Subcutaneous adipose tissue (tissue), 4 donors: ENCODE measurements around the gene IFT27. TPM values are rescaled to one million over a fixed set of nuclear protein-coding genes. Genes with fewer than 3 reads are reported as not detected.

ENCODE experiments used
- total RNA-seq, 4 donors: library from RNA; depleted of rRNA; stranded (reverse); fragments of >200 nt; gene quantifications; one replicate each; pipeline ENCODE4 v1.1.0, GENCODE V29; 2016
- TF ChIP-seq, protein P1 (sequence below): fragments of 450-650 bp; IDR thresholded peaks from one replicate; pipeline ENCODE4 v1.5.1; 2016; ENCODE audit warnings: low read depth, mild to moderate bottlenecking, control low read depth, antibody characterized with exemption, moderate library complexity

IFT27 gene
- total RNA-seq, 4 donors from 2014 or later, result 10.7 to 15.9 (median 15.1) TPM

DNA sequence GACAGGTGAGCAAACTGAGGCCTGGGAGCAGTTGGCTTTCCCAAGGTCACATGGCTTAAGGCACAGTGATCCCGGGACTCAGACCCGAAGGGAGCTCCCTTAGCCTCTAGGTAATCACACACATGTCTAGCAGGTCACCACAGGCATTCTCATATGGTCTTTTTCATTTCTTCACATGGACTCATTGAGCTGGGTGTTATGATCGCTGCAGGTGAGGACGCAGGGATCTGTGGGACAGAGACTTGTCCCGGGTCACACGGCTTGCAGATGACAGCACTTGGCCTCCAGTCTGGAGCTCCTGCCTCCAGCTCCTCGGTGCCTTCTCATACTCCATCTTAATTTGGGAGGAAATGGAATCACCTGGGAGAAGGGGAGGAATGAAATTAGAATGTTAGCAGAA, 48.8 kb downstream of the IFT27 start:
- TF ChIP-seq, protein P1, sequence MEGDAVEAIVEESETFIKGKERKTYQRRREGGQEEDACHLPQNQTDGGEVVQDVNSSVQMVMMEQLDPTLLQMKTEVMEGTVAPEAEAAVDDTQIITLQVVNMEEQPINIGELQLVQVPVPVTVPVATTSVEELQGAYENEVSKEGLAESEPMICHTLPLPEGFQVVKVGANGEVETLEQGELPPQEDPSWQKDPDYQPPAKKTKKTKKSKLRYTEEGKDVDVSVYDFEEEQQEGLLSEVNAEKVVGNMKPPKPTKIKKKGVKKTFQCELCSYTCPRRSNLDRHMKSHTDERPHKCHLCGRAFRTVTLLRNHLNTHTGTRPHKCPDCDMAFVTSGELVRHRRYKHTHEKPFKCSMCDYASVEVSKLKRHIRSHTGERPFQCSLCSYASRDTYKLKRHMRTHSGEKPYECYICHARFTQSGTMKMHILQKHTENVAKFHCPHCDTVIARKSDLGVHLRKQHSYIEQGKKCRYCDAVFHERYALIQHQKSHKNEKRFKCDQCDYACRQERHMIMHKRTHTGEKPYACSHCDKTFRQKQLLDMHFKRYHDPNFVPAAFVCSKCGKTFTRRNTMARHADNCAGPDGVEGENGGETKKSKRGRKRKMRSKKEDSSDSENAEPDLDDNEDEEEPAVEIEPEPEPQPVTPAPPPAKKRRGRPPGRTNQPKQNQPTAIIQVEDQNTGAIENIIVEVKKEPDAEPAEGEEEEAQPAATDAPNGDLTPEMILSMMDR, result no peak

GRCh38 chr22:36726007-36726380, 49.9 kb downstream of the IFT27 start:
- TF ChIP-seq, protein P1, result no peak

- TF ChIP-seq, protein P1, result no peak
Observed at GRCh38 chr22:36725366-36726006, 50.4 kb downstream of the IFT27 start.

DNA sequence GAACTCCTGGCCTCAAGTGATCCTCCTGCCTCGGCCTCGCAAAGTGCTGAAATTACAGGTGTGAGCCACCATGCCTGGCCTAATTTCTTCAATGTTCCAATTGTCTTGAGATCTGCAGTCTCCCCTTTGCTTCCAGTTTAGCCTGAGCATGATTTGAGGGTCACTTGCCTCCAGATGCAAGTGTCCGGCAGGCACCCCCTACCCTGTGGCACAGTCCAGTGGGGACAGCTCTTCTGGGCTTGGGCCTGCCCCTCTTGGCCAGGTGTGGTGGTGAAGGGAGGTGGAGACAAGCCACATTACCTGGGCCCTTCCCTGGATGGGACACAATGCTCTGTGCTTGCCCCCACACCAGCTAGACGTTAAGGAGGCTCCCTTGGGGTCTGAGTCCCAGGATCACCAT, 51.1 kb downstream of the IFT27 start:
- TF ChIP-seq, protein P1, result no peak

GRCh38 chr22:36722055-36722454, 53.9 kb downstream of the IFT27 start:
- TF ChIP-seq, protein P1, result no peak

- TF ChIP-seq, protein P1, result no peak
Observed at GRCh38 chr22:36715647-36716046, 60.3 kb downstream of the IFT27 start.

DNA sequence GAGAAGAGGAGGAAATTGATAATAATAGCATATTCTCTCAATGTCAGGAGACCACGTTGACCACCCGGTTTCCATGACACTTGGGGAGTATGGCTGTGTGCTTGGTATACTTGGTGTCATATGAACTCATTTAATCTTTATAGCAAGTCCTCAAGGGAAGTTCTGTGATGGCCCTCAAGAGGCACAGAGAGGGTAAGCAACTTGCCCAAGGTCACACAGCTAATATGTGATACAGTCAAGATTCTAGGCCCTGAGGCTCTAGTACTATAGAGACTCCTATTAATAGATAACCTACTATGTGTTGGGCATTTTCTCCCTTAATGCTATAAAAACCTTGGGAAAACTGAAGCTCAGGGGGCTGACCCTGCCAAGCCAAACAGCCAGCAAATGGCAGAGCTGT, 61.8 kb downstream of the IFT27 start:
- TF ChIP-seq, protein P1, result no peak
